GM12864 (cell line): ENCODE measurements around the gene C14orf119.

ENCODE experiments used
- DNase-seq: peaks from one replicate; pipeline ENCODE4 v3.0.0-alpha.2; 2011; ENCODE audit warnings: low read depth
- H3K4me3 ChIP-seq: 2 replicates; pipeline ENCODE4 v1.5.1; 2011; ENCODE audit warnings: mild to moderate bottlenecking, low read depth, low read length, control low read depth
- CTCF ChIP-seq: IDR thresholded peaks from 2 replicates; pipeline ENCODE4 v1.5.1; 2011; ENCODE audit warnings: low read depth, mild to moderate bottlenecking, moderate library complexity, low read length, control low read depth, inconsistent platforms; ENCODE audit errors: missing control alignments

The C14orf119 gene

DNA sequence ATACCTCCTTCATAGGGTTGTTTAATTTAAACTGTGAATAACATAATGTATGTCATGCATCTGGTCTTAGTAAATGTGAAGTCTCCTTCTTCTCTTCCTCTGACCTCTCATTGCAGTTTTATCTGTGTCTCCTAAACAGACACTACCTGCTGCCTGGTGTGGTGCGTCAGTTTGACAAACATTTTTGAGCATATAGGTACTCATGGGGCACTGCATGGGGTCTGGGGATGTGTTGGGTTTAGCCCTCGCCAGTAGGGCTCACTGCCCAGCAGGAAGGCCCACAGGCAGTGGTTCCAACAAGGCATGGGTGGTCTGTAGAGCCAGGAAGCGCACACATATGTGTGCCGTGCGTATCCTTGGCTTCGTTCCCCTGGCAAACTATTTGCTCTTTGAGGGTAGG lies 26.8 kb downstream of the C14orf119 start:
- no peak for TF ChIP-seq CTCF
- DNase-seq, result no peak

DNA sequence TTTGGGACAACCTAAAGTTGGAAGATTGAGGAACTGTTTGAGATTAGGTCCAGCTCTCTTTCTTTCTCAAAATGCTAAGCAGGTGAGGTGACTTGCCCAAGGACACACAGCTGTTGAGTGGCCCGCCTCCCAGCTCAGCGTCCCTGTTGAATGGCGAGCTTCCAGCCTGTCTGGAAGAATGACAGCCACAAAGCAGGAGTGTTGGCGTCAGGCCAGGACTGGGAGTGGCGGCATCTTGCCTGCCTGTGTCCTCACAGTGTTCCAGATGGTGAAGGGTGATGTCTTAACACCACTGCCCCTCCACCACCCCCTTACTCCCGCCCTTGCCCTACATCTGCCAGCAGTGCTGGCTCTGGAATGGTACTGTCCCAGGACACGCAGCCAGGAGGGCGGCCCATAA lies 28.1 kb downstream of the C14orf119 start:
- DNase-seq, result no peak
- TF ChIP-seq CTCF, result no peak
- no peak overlapping the region for H3K4me3 ChIP-seq

More for the DNA sequence above, 26.8 kb downstream of the C14orf119 start:
- no peak overlapping the region for H3K4me3 ChIP-seq

DNA sequence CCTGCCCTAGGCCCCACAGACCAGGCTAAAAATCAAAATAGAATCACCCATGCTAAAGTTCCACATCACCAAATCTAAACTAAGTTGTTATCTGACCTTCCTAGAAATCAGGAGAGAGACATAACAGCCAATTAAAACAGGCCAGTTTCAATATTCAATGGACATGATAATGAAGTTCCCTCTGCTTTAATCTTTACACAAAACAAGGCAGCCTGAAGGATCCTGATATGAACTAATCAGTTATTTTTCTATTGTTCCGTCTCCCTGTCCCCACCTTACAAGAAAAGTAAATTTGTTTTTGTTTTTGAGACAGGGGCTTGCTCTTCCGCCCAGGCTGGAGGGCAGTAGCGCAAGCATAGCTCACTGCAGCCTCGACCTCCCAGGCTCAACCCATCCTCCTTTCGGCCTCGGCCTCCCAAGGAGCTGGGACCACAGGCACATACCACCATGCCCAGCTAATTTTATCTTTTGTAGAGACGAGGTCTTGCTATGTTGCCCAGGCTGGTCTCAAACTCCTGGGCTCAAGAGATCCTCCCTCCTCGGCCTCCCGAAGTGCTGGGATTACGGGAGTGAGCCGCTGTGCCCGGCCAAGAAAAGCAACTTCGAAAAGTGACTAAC lies 29.1 kb downstream of the C14orf119 start:
- no peak for TF ChIP-seq CTCF
- no peak for DNase-seq
- no peak overlapping the region for H3K4me3 ChIP-seq

DNA sequence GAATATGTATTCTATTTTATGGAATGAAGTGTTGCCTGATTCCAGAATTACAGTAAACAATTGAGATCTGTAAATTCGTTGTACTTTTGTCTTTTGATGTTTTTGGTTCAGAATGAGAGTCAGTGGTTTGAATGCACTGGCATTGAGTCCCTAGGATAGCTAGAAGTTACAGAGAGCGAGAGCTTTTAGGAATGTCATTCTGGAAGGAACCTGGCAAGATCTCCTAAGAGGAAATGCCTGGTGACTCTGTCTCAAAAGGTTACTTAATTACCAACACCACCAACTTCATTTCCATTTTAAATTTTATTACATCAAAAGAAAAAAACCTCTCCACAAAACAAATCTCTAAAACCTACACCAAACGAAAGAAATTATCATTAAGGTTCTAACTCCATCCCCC lies 29.7 kb downstream of the C14orf119 start:
- DNase-seq, result no peak
- no peak for TF ChIP-seq CTCF
- H3K4me3 ChIP-seq, result no peak overlapping the region

GRCh38 chr14:23125933-23126524 lies 30.7 kb downstream of the C14orf119 start:
- no peak for DNase-seq
- H3K4me3 ChIP-seq, result no peak overlapping the region
- no peak for TF ChIP-seq CTCF

- no peak for TF ChIP-seq CTCF
- DNase-seq, result no peak
- H3K4me3 ChIP-seq, result no peak overlapping the region
These were observed 31.4 kb downstream of the C14orf119 start for GRCh38 chr14:23126548-23127278.
